OCI-LY1 (cell line): ENCODE measurements around the gene ZNF438.

Experiments used
- H2AFZ ChIP-seq: fragments of 200-600 bp; sonication (generic), shearing (Covaris generic); 2 replicates; pipeline ENCODE4 v1.6.0; 2014; ENCODE audit warnings: antibody characterized with exemption, mild to moderate bottlenecking, low read length
- H3F3A ChIP-seq: fragments of 200-600 bp; sonication (generic), shearing (Covaris generic); 2 replicates; pipeline ENCODE4 v1.6.0; 2014; ENCODE audit warnings: mild to moderate bottlenecking, antibody characterized with exemption, low read length, moderate library complexity; ENCODE audit not compliant: insufficient read depth
- H3K27ac ChIP-seq: fragments of 200-600 bp; sonication (generic); 2 replicates; pipeline ENCODE4 v1.5.1; 2014; ENCODE audit warnings: low read length, mixed run types, mild to moderate bottlenecking, low read depth; ENCODE audit not compliant: poor library complexity, severe bottlenecking
- H3K27me3 ChIP-seq: fragments of 200-600 bp; sonication (generic); 2 replicates; pipeline ENCODE4 v1.6.0; 2014; ENCODE audit warnings: antibody characterized with exemption, mild to moderate bottlenecking, low read length, moderate library complexity; ENCODE audit not compliant: insufficient read depth
- H3K36me3 ChIP-seq: fragments of 200-600 bp; sonication (generic); 2 replicates; pipeline ENCODE4 v1.6.1; 2014; ENCODE audit warnings: mild to moderate bottlenecking, antibody characterized with exemption, low read length, moderate library complexity, mixed read lengths; ENCODE audit not compliant: insufficient read depth
- H3K4me1 ChIP-seq: fragments of 200-600 bp; sonication (generic); 2 replicates; pipeline ENCODE4 v1.5.1; 2014; ENCODE audit warnings: mild to moderate bottlenecking, low read length, moderate library complexity; ENCODE audit not compliant: insufficient read depth, severe bottlenecking
- H3K4me2 ChIP-seq: fragments of 200-600 bp; sonication (generic), shearing (Covaris generic); 2 replicates; pipeline ENCODE4 v1.6.1; 2014; ENCODE audit warnings: low read length
- H3K4me3 ChIP-seq: fragments of 200-600 bp; sonication (generic); 2 replicates; pipeline ENCODE4 v1.5.1; 2014; ENCODE audit warnings: low read length, low read depth, mild to moderate bottlenecking, mixed read lengths; ENCODE audit not compliant: poor library complexity, severe bottlenecking
- H3K79me2 ChIP-seq: fragments of 200-600 bp; shearing (Covaris generic); 2 replicates; pipeline ENCODE4 v1.6.1; 2016; ENCODE audit warnings: mixed run types, low read length, mixed read lengths; ENCODE audit not compliant: insufficient read depth
- H3K9ac ChIP-seq: fragments of 200-600 bp; sonication (generic), shearing (Covaris generic); 2 replicates; pipeline ENCODE4 v1.6.1; 2014; ENCODE audit warnings: mild to moderate bottlenecking, low read length, mixed read lengths
- H3K9me2 ChIP-seq: fragments of 200-600 bp; sonication (generic), shearing (Covaris generic); 2 replicates; pipeline ENCODE4 v1.6.1; 2014; ENCODE audit warnings: low read depth, mild to moderate bottlenecking, low read length, mixed read lengths
- H3K9me3 ChIP-seq: fragments of 200-600 bp; shearing (Covaris generic); 2 replicates; pipeline ENCODE4 v1.6.1; 2014; ENCODE audit warnings: low read length, mixed read lengths
- H4K20me1 ChIP-seq: fragments of 200-600 bp; sonication (generic), shearing (Covaris generic); 2 replicates; pipeline ENCODE4 v1.6.0; 2016; ENCODE audit warnings: mild to moderate bottlenecking, low read length; ENCODE audit not compliant: insufficient read depth
- EZH2 ChIP-seq: fragments of 200-600 bp; sonication (generic), shearing (Covaris generic); IDR thresholded peaks from 2 replicates; pipeline ENCODE4 v1.8.0; 2017; ENCODE audit warnings: borderline replicate concordance, mixed run types, mild to moderate bottlenecking, antibody characterized with exemption, low read length, moderate library complexity, mixed read lengths
- TF ChIP-seq, protein P1 (sequence below): fragments of 200-600 bp; sonication (generic), shearing (Covaris generic); IDR thresholded peaks from 2 replicates; pipeline ENCODE4 v1.5.1; 2017; ENCODE audit warnings: mild to moderate bottlenecking, antibody characterized with exemption, low read length, moderate library complexity, mixed read lengths

ZNF438 gene

DNA sequence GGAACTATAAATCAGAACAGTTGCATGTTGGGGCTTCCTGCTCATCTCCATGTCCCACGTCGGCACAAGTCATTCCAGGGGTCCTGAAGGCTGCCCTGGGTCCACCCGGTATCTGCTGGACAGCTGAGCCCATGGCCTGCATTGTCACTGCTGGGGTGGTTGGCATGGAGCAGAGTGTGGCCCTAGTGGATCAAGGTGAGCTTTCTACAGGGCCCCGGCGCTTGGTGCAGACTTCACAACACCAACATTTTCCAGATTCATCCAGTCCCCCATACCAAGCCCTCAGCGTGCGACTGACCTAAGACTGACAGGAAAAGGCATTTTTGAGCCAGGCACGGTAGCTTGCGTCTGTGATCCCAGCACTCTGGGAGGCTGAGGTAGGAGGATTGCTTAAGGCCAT lies 226.6 kb downstream of the ZNF438 start:
- no peaks in the 10 kb centered on the region for H4K20me1 ChIP-seq
- no peak overlapping the region for H3K4me3 ChIP-seq
- H3K27ac ChIP-seq, result no peak overlapping the region
- no peaks in the 10 kb centered on the region for H3F3A ChIP-seq
- H3K27me3 ChIP-seq, result peaks cover 8% of the 10 kb centered on the region; the same call in 1 of the 2 replicates
- H2AFZ ChIP-seq, result no peak overlapping the region
- no peaks in the 10 kb centered on the region for H3K4me1 ChIP-seq
- H3K36me3 ChIP-seq, result no peaks in the 10 kb centered on the region
- H3K9me3 ChIP-seq, result no peaks in the 10 kb centered on the region
- H3K79me2 ChIP-seq, result no peaks in the 10 kb centered on the region
- no peak for TF ChIP-seq EZH2
- no peak overlapping the region for H3K9ac ChIP-seq
- no peak overlapping the region for H3K4me2 ChIP-seq
- H3K9me2 ChIP-seq, result no peaks in the 10 kb centered on the region

DNA sequence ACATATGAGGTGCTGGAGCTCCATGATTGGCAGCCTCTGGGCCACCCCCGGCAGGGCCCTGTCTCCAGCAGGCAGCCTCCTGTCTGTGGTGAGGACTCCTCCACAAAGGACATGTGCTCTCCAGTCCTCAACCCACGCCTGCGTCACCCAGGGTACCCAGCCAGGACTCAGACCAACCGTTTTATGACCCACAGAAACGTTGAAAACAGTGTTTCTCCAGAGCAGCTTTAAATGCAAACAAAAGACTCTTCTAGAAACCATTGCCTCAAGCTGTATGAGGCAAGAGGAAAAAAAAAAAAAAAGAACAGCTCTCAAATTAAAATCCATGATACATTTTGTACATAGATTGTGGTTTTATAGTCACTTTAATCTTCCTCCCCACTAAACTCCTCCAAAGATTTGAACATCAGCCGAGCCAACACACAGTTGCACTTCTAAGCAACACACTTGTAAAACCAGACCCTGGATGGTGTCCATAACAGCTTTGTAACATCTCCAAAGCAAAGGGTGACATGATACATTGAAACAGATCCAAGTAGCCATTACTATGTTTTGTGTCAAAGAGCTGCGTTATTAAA lies 227.1 kb downstream of the ZNF438 start:
- H3K4me1 ChIP-seq, result no peaks in the 10 kb centered on the region
- no peak for TF ChIP-seq EZH2
- TF ChIP-seq, protein P1, sequence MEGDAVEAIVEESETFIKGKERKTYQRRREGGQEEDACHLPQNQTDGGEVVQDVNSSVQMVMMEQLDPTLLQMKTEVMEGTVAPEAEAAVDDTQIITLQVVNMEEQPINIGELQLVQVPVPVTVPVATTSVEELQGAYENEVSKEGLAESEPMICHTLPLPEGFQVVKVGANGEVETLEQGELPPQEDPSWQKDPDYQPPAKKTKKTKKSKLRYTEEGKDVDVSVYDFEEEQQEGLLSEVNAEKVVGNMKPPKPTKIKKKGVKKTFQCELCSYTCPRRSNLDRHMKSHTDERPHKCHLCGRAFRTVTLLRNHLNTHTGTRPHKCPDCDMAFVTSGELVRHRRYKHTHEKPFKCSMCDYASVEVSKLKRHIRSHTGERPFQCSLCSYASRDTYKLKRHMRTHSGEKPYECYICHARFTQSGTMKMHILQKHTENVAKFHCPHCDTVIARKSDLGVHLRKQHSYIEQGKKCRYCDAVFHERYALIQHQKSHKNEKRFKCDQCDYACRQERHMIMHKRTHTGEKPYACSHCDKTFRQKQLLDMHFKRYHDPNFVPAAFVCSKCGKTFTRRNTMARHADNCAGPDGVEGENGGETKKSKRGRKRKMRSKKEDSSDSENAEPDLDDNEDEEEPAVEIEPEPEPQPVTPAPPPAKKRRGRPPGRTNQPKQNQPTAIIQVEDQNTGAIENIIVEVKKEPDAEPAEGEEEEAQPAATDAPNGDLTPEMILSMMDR, result no peak
- no peaks in the 10 kb centered on the region for H3F3A ChIP-seq
- no peak overlapping the region for H3K9ac ChIP-seq
- no peak overlapping the region for H3K4me3 ChIP-seq
- H3K27me3 ChIP-seq, result peaks cover 8% of the 10 kb centered on the region; the same call in 1 of the 2 replicates
- no peaks in the 10 kb centered on the region for H3K9me2 ChIP-seq
- H3K4me2 ChIP-seq, result no peak overlapping the region
- no peak overlapping the region for H3K27ac ChIP-seq
- no peaks in the 10 kb centered on the region for H4K20me1 ChIP-seq
- H3K9me3 ChIP-seq, result no peaks in the 10 kb centered on the region
- H3K36me3 ChIP-seq, result no peaks in the 10 kb centered on the region
- H2AFZ ChIP-seq, result no peak overlapping the region
- no peaks in the 10 kb centered on the region for H3K79me2 ChIP-seq

DNA sequence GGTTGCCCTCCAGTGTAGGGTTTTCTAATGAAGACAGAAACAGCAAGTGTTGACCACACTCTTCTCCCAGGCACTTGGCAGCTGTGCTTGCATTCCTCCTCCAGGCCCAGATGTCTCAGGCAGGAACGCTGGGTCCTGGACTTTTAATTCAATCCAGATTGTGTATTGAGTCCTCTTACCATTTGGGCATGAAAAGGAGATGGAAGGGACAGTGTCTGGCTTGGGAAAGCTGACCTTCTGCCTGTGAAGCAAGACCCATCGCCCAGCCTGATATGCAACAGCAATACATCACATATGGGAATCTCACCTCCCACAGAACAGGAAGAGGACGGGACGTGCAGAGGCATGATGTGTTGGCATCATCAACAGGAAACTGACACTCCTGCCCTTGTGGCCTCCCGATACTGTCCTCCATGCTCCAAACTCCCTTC lies 227.8 kb downstream of the ZNF438 start:
- Histone ChIP-seq H3K27me3 (peaks cover 8% of the 10 kb centered on the region; the same call in 1 of the 2 replicates), H3K9ac (no peak overlapping the region), H3K9me3 (no peaks in the 10 kb centered on the region), H3K9me2 (no peaks in the 10 kb centered on the region), H3K4me3 (no peak overlapping the region), H4K20me1 (no peaks in the 10 kb centered on the region), H3K27ac (no peak overlapping the region), H3K79me2 (no peaks in the 10 kb centered on the region), H3K4me1 (no peaks in the 10 kb centered on the region), H2AFZ (no peak overlapping the region), H3K36me3 (no peaks in the 10 kb centered on the region), H3K4me2 (no peak overlapping the region), H3F3A (no peaks in the 10 kb centered on the region)
- no peak for TF ChIP-seq EZH2
- TF ChIP-seq, protein P1, result no peak

DNA sequence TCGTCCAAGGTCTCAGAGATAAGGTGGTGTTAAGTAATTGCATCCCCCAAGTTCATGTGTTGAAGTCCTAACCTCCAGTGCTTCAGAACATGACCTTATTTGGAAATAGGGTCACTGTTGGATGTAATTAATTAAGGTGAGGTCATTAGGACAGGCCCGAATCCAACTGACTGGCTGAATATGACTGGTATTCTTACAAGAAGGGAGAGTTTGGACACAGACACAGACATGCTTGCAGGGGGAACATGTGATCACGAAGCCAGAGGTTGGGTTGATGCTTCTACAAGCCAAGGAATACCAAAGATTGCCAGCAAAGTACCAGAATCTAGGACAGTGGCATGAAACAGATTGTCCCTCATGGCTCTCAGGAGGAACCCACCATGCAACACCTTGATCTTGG lies 228.6 kb downstream of the ZNF438 start:
- no peaks in the 10 kb centered on the region for H3K9me3 ChIP-seq
- no peaks in the 10 kb centered on the region for H3K4me1 ChIP-seq
- TF ChIP-seq EZH2, result no peak
- TF ChIP-seq, protein P1, result no peak
- peaks cover 5% of the 10 kb centered on the region; the same call in 1 of the 2 replicates for H3K27me3 ChIP-seq
- no peaks in the 10 kb centered on the region for H4K20me1 ChIP-seq
- H3K9me2 ChIP-seq, result no peaks in the 10 kb centered on the region
- no peaks in the 10 kb centered on the region for H3K36me3 ChIP-seq
- H2AFZ ChIP-seq, result no peak overlapping the region
- H3F3A ChIP-seq, result no peaks in the 10 kb centered on the region
- H3K4me2 ChIP-seq, result no peak overlapping the region
- H3K79me2 ChIP-seq, result no peaks in the 10 kb centered on the region
- no peak overlapping the region for H3K4me3 ChIP-seq
- H3K27ac ChIP-seq, result no peak overlapping the region
- no peak overlapping the region for H3K9ac ChIP-seq
